Natural killer cell (primary cell): ENCODE measurements around the gene MICU2. TPM values are rescaled to one million over a fixed set of nuclear protein-coding genes. Genes with fewer than 3 reads are reported as not detected.
A peak's percentile ranks its signal among the peaks of the same experiment; 100 is the strongest.

Experiments
- ATAC-seq, 3 donors: fragments of 150-1000 bp in 2 of 3; fragments of 200-7000 bp in 1 of 3; cut with Tn5 transposase; 1 replicate in 1 of 3; 2 replicates in 2 of 3; pipeline ENCODE4 v1.10.0; 2021; ENCODE audit warnings: mild to moderate bottlenecking in 2 of 3, moderate library complexity in 2 of 3
- DNase-seq, 2 donors: peaks; one replicate each; pipeline versions ENCODE4 v3.0.0 to v3.0.0-alpha.2; 2013 to 2021; ENCODE audit warnings: mixed read lengths in 1 of 2
- H3K27ac ChIP-seq: one replicate; pipeline ENCODE4 v1.5.1; 2013; ENCODE audit warnings: mild to moderate bottlenecking, low read length
- H3K27me3 ChIP-seq: one replicate; pipeline ENCODE4 v1.6.1; 2013; ENCODE audit warnings: low read length; ENCODE audit not compliant: control insufficient read depth, insufficient read depth
- H3K36me3 ChIP-seq: one replicate; pipeline ENCODE4 v1.6.1; 2013; ENCODE audit warnings: low read length; ENCODE audit not compliant: control insufficient read depth, insufficient read depth
- H3K4me1 ChIP-seq: one replicate; pipeline ENCODE4 v1.6.1; 2013; ENCODE audit warnings: low read length; ENCODE audit not compliant: control insufficient read depth, insufficient read depth
- H3K4me3 ChIP-seq: one replicate; pipeline ENCODE4 v1.5.1; 2013; ENCODE audit warnings: low read length
- H3K9me3 ChIP-seq: one replicate; pipeline ENCODE4 v1.6.1; 2013; ENCODE audit warnings: low read length; ENCODE audit not compliant: control insufficient read depth, insufficient read depth
- H3K27ac Mint-ChIP-seq, 2 donors: one replicate each; pipeline ENCODE4 v1.8.0; 2022; ENCODE audit warnings: mild to moderate bottlenecking in 2 of 2, mixed read lengths in 2 of 2, moderate library complexity in 1 of 2
- H3K27me3 Mint-ChIP-seq, 2 donors: one replicate each; pipeline ENCODE4 v1.8.0; 2022; ENCODE audit warnings: low read depth in 2 of 2, mixed read lengths in 2 of 2
- H3K36me3 Mint-ChIP-seq: one replicate; pipeline ENCODE4 v1.8.0; 2022; ENCODE audit warnings: mixed read lengths
- H3K4me1 Mint-ChIP-seq, 2 donors: one replicate each; pipeline ENCODE4 v1.8.0; 2022; ENCODE audit warnings: mixed read lengths in 2 of 2
- H3K4me3 Mint-ChIP-seq: one replicate; pipeline ENCODE4 v1.8.0; 2022; ENCODE audit warnings: mild to moderate bottlenecking, moderate library complexity, mixed read lengths
- H3K9me3 Mint-ChIP-seq, 2 donors: one replicate each; pipeline ENCODE4 v1.8.0; 2022; ENCODE audit warnings: mixed read lengths in 2 of 2
- CTCF ChIP-seq: fragments of 200-600 bp; IDR thresholded peaks from one replicate; pipeline ENCODE4 v1.8.0; 2022; ENCODE audit warnings: antibody characterized with exemption
- WGBS: methylation state at CpG from one replicate; pipeline ENCODE4 v1.1.7; 2013; ENCODE audit warnings: missing lambda C conversion rate; ENCODE audit not compliant: insufficient coverage; 5-methylcytosine and 5-hydroxymethylcytosine counted together
- intact Hi-C: fragments of 100-400 bp; cut with micrococcal nuclease; formaldehyde crosslinking; loops from one replicate; pipeline ENCODE4 v1.14.2; 2022
- total RNA-seq, 4 donors: library from RNA; stranded (reverse); fragments of 120-200 nt in 1 of 4; gene quantifications; one replicate each; pipeline versions ENCODE4 v1.2.3 to v1.2.4, GENCODE V29; 2013 to 2022

Gene MICU2
- total RNA-seq, 3 donors from 2014 or later (not counting 1 experiment from before 2014, with no cell fraction given) = 40.2 to 47.1 (median 41.4) TPM

GRCh38 chr13:21550918-21551317 is 53.1 kb downstream of the MICU2 start:
- H3K27ac Mint-ChIP-seq = peak overlapping the region in 1 of 2 donors; percentile 5
- peaks cover 6% of the 10 kb centered on the region for H3K36me3 ChIP-seq
- H3K4me3 ChIP-seq = no peak overlapping the region
- no peak overlapping the region for H3K4me3 Mint-ChIP-seq
- no peak overlapping the region for H3K27ac ChIP-seq
- no peaks in the 10 kb centered on the region for H3K36me3 Mint-ChIP-seq
- no peaks in the 10 kb centered on the region for H3K9me3 ChIP-seq
- H3K9me3 Mint-ChIP-seq = no peaks in the 10 kb centered on the region
- peaks cover 23 to 33% of the 10 kb centered on the region in 2 donors for H3K4me1 Mint-ChIP-seq
- 91% methylated on average over 2 of the region's 2 CpGs for WGBS
- intact Hi-C loops = no loop called here
- TF ChIP-seq CTCF = no peak
- ATAC-seq (no peak), DNase-seq (no peak)
- H3K4me1 ChIP-seq = no peaks in the 10 kb centered on the region
- H3K27me3 Mint-ChIP-seq = no peaks in the 10 kb centered on the region
- no peaks in the 10 kb centered on the region for H3K27me3 ChIP-seq

- Histone ChIP-seq H3K36me3 (peaks cover 6% of the 10 kb centered on the region), H3K27ac (no peak overlapping the region), H3K27me3 (no peaks in the 10 kb centered on the region), H3K4me3 (no peak overlapping the region), H3K4me1 (no peaks in the 10 kb centered on the region), H3K9me3 (no peaks in the 10 kb centered on the region)
- no peak overlapping the region for H3K4me3 Mint-ChIP-seq
- H3K27me3 Mint-ChIP-seq = no peaks in the 10 kb centered on the region
- peaks cover 18 to 26% of the 10 kb centered on the region in 2 donors for H3K4me1 Mint-ChIP-seq
- TF ChIP-seq CTCF = no peak
- no peaks in the 10 kb centered on the region for H3K36me3 Mint-ChIP-seq
- WGBS = 73% methylated on average over 2 of the region's 2 CpGs
- H3K9me3 Mint-ChIP-seq = no peaks in the 10 kb centered on the region
- no peak overlapping the region for H3K27ac Mint-ChIP-seq
- DNase-seq (no peak), ATAC-seq (no peak)
- intact Hi-C loops = no loop called here
Measured at GRCh38 chr13:21549633-21550032, 54.3 kb downstream of the MICU2 start.

- H3K36me3 ChIP-seq = peaks cover 6% of the 10 kb centered on the region
- Mint-ChIP-seq H3K4me3 (no peak overlapping the region), H3K4me1 (peaks cover 21 to 27% of the 10 kb centered on the region in 2 donors), H3K36me3 (no peaks in the 10 kb centered on the region), H3K27ac (peak overlapping the region in 1 of 2 donors; percentile 19), H3K9me3 (no peaks in the 10 kb centered on the region), H3K27me3 (no peaks in the 10 kb centered on the region)
- ATAC-seq (no peak), DNase-seq (no peak)
- no peaks in the 10 kb centered on the region for H3K4me1 ChIP-seq
- no peaks in the 10 kb centered on the region for H3K9me3 ChIP-seq
- intact Hi-C loops = no loop called here
- no peak overlapping the region for H3K4me3 ChIP-seq
- no peaks in the 10 kb centered on the region for H3K27me3 ChIP-seq
- 98% methylated on average over 5 of the region's 5 CpGs for WGBS
- TF ChIP-seq CTCF = no peak
- H3K27ac ChIP-seq = no peak overlapping the region
Measured at GRCh38 chr13:21548577-21548976, 55.4 kb downstream of the MICU2 start.

- no peaks in the 10 kb centered on the region for H3K4me1 ChIP-seq
- no peak overlapping the region for H3K4me3 ChIP-seq
- intact Hi-C loops = no loop called here
- no peaks in the 10 kb centered on the region for H3K9me3 ChIP-seq
- DNase-seq (no peak), ATAC-seq (no peak)
- TF ChIP-seq CTCF = no peak
- WGBS = 86% methylated on average over 1 of the region's 1 CpG
- Mint-ChIP-seq H3K4me1 (peaks cover 34 to 41% of the 10 kb centered on the region in 2 donors), H3K4me3 (no peak overlapping the region), H3K9me3 (no peaks in the 10 kb centered on the region), H3K27ac (peak overlapping the region; percentile 24 to 45), H3K27me3 (no peaks in the 10 kb centered on the region), H3K36me3 (no peaks in the 10 kb centered on the region)
- H3K36me3 ChIP-seq = peaks cover 6% of the 10 kb centered on the region
- H3K27ac ChIP-seq = no peak overlapping the region
- no peaks in the 10 kb centered on the region for H3K27me3 ChIP-seq
Measured at GRCh38 chr13:21546372-21546771, 57.6 kb downstream of the MICU2 start.
